ENCODE data around the gene DDRGK1. TPM values are rescaled to one million over a fixed set of nuclear protein-coding genes. Genes with fewer than 3 reads are reported as not detected.

DDRGK1 gene
- total RNA-seq, 1 experiment from 2014 or later = 40.7 TPM

DNA sequence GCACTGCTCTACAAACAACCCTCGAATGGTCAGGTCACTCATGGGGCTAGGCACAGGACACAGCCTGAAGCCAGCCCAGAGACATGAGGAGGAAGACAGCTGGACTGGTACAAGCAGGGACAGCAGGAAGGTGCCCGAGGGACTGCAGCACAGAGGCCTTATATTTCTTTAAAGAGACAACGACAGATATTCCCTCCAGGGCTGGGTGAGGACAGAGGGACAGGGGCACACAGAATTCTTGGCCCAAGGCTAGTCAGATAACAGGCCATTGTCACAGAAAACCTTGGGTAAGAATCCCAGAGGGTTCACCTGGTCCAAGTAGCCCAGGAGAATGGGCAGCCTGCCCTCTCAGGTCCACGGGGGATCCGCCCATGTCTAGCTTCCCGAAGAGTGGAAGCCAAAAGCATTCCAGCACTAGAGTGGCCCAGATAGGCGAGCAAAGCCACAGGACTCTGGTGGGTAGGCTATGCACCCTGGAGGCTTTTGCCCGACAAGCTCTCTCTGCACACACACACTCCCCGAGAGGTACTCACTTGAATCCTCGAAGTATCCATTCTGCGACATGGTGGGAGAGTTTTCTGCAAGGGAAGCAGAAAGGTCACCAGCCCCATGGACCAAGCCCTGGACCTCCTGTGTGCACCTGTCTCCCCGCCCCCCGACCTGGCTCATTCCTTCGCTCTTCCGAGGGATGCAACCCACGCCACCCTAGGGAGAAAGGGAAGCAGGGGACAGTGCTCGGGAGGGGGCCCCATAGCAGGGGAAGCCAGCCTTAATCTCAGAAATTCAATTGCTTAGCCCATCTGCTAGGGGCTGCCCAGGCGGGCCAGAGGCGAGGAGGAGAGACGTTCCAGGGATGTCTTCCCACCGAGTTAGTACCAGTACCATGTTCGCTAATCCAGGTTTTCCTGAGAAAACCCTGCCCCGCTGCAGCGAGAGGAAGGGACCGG, 32.8 kb upstream of the DDRGK1 start:
- no peak for DNase-seq (ENCODE audit: low read depth)

DNA sequence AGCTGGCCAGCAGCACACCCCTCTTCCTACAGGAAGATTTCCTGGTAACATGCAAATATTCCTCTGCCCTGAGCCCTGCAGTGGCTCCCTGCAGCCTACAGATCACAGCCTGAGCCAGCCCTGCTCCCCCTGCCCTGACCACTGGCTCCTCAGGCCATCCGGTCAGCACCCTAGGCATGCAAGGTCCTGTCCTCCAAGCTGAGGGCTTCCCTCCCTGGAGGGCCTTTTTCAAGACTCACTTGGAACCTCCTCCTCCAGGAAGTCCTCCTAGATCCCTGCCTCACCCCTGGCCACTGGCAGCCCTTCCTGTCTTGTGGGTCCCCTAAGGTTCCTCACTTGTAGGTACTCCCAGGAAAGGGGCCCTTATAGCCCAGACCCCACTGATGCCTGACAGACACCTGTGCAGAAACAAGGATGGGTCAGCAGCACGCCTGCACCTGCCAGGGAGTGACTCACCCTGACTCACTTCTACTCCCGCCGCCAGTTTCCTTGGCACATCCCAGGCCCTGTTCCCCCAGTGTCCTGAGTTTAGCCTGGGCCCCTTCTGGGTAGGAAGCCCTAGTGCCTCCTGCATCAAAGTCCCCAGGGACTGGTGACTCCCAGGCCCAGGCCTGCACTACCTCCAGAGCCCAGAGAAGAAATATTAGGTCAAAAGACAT, 31.3 kb upstream of the DDRGK1 start:
- peak; percentile 79 for DNase-seq (ENCODE audit: low read depth)

GRCh38 chr20:3233991-3234498, 29.6 kb upstream of the DDRGK1 start:
- DNase-seq (ENCODE audit: low read depth) = no peak

DNA sequence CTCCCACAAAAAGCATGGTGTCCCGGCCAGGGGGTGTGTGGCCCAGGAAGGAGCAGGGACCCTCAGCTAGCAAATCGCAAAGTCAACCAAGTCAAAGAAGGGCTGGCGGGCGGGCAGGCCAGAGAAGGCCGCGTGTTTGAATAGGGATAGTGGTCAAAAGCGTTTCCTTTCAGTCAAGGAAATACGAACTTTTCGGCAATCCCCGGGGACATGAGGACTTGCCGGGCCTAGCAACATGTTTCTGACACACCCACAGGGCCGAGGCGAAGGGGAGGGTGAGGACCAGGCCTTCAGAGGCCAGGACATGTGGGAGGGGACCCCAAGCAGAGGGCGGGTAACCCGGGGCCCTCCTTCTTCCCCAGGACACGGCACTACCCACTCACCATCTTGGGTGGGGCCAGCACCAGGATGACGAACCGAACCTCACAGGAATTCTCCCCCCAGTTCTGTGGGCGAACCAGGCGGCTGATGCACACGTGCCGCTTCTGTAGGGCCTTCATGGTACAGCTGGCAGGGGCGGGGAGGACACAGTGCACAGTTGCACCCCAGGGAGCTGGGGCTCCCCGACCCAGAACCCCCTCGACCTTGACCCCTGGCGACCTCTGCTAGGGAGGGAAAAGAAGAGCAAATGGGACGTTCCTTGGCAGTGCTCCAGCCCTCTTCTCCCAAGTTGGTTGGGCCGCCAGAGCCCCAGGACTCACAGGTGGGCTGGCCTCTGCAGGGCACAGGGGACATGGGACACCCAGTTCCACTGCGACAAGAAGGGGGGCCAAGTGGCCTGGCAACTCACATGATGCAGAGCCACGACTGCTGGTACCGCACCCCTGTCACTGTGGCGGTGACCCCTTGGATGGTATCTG, 28.9 kb upstream of the DDRGK1 start:
- DNase-seq (ENCODE audit: low read depth) = no peak

GRCh38 chr20:3231889-3232588, 27.6 kb upstream of the DDRGK1 start:
- no peak for DNase-seq (ENCODE audit: low read depth)

DNA sequence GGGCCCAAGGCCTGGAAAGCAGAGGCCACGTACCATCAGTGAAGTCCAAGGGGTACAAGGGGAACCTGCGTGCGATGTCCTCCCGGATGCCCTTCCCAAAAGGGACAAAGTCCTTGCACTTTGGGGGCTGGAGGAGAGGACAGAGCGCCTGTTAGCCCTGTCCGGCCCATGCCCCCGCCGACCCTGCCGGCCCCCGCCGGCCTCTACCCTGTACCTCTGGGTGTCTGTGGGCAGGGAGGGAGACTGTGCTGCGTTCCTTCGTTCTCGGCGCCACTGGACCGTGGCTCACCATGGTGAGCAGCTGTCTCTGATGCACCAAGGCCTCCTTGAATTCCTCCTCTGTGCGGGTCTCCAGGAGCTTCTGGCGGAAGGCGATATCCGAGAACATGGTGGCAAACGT, 26.6 kb upstream of the DDRGK1 start:
- no peak for DNase-seq (ENCODE audit: low read depth)

DNA sequence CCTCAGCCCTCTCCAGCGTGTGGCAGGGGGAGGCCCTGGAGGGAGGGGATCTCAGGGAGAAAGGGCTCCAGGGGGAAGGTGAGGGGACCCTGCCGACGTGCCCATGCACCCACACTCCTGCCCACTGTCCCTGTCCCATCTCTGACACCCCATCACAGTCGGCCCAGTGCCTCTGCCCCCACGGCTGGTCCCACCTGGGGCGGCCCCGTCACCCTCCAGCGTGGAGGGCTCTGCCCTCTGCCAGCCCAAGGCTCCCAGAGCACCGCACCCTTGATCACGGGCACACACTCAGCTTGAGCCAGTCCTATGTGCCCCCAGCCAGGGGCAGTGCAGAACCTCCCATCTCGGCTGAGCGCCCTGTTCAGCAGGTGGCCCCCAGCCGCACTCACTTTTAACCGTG, 25.3 kb upstream of the DDRGK1 start:
- no peak for DNase-seq (ENCODE audit: low read depth)

GRCh38 chr20:3229158-3229557, 24.7 kb upstream of the DDRGK1 start:
- no peak for DNase-seq (ENCODE audit: low read depth)

- DNase-seq (ENCODE audit: low read depth) = no peak
These were observed 24.2 kb upstream of the DDRGK1 start for GRCh38 chr20:3228750-3229032.

DNA sequence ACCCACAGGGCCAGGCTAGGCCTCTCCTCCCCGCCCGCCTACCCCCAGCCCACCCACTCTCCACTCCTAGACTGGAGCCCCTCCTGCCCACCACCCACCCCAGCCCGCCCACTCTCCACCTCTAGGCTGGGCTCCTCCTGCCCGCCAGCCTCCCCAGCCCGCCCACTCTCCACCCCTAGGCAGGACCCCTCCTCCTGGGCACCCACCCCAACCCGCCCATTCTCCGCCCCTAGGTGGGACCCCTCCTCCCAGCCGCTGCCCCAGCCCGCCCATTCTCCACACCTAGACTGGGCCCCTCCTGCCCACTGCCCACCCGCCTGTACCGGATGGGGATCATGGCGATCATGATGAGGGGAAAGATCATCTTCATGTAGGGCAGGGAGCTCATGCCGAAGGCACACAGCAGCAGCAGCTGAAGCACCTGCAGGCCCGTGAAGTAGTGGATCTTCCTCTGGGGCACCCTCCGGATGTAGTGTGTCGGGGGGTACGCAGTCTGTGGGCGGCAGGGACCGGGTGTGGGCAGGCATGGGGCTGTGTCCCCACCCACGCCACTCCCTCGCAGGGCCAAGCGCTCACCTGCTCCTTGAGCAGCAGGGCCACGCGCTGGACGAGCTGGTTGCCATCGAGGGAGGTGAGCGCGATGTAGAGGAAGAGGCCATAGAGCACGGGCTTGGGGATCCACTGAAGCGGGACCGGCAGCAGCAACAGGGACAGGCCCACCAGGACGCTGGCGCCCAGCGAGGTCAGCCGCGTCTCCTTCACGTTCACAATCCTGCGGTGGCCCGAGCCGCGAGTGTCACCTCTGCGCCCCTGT, 23.7 kb upstream of the DDRGK1 start:
- DNase-seq (ENCODE audit: low read depth) = no peak

GRCh38 chr20:3227506-3227905, 23.0 kb upstream of the DDRGK1 start:
- no peak for DNase-seq (ENCODE audit: low read depth)

- DNase-seq (ENCODE audit: low read depth) = no peak
These were observed 22.4 kb upstream of the DDRGK1 start for GRCh38 chr20:3226864-3227263.

DNA sequence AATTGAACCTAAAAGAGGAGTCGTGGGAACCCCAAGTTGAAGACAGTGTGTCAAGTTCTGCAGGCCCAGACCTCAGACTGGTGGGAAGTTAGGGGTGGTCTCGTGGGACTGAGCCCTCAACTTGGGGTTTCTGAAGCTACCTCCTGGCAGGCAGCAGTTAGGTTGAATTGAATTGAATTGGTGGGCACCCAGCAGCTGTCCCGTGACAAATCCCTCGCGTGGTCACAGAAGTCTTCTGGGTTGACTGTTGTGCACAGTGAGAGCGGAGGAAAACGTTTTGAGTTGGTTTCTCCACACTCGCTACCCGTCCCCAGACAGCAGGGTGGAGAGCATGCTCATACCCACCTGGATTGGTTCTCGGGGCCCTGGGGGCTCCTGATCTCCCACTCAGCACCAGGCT, 21.6 kb upstream of the DDRGK1 start:
- no peak for DNase-seq (ENCODE audit: low read depth)

- no peak for DNase-seq (ENCODE audit: low read depth)
These were observed 20.4 kb upstream of the DDRGK1 start for GRCh38 chr20:3224681-3225421.

DNA sequence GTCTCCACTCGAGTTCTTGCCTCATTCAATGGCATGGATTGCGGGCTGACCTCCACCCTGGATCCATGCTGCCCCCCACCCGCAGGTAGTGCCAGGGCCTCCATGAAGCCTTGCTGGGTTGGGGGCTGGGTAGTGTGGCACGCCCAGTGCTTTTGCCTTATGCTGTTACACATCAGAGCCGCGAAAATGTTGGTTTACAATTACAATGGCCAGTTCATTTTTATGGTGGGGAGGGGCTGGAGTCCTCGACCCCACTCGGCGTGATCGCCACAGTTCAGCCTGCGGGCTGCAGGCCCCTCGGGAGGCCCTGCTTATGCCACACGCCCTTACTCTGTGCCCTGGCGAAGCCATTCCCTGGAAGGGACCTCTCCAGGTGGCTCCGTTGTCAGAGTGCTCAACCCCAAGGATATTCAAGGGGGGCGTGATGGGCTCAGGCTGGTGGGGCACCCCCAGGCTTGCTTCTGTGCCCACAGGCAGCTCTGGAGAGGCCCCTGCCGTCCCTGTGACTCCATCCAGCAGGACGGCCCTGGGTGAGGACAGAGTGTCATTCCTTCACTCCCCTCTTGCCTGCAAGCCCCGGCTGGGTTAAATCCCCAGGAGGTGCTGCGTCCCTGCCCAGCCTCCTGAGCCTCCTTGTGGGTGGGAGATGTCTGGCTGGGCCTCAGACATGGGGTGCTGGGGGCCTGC, 19.7 kb upstream of the DDRGK1 start:
- DNase-seq (ENCODE audit: low read depth) = no peak

GRCh38 chr20:3223651-3223993, 19.1 kb upstream of the DDRGK1 start:
- no peak for DNase-seq (ENCODE audit: low read depth)

- no peak for DNase-seq (ENCODE audit: low read depth)
These were observed 18.4 kb upstream of the DDRGK1 start for GRCh38 chr20:3222635-3223600.

All from HT1080 (cell line).